ENCODE data around the gene YARS1. TPM values are rescaled to one million over a fixed set of nuclear protein-coding genes. Genes with fewer than 3 reads are reported as not detected.
"Not testable (repeated sequence)": the region's sequence is repeated elsewhere in the genome, so short reads cannot be mapped to it uniquely, and the experiment has no call there.

YARS1 gene
- polyA plus RNA-seq, 3 donors: 38.1 to 42.7 (median 39.8) TPM

DNA sequence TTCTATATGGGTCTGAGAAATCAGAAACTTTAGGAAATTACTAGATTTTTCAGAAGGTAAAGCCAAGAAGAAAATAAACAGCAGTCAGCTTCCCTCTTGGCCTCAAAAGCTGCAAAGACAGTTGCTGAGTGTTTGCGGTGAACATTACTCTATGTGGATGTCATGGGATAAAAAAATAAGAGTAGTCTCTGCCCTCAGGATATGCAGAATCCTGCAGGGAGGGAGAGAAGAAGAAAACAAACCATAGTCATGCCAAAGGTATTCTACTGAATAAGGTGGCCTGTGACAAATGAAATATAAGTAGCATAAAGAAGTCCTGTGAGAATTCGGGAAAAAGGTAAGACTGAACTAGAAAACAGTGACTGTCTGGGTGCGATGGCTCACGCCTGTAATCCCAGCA, 19.0 kb downstream of the YARS1 start:
- H3K27me3 Mint-ChIP-seq (ENCODE audit: low read depth in 3 of 3): no peaks in the 10 kb centered on the region
- Histone ChIP-seq H2AFZ (ENCODE audit: insufficient read depth, low read depth, low read length, poor library complexity, severe bottlenecking) (no peak overlapping the region), H3K27me3 (ENCODE audit: control insufficient read depth in 2 of 2, insufficient read depth in 2 of 2, low read length in 2 of 2) (no peaks in the 10 kb centered on the region), H3K36me3 (replicated peaks in 1 of 2; ENCODE audit: control insufficient read depth in 1 of 2, insufficient read depth in 2 of 2, low read length in 2 of 2) (peaks cover 54 to 85% of the 10 kb centered on the region in 2 donors), H3K4me1 (ENCODE audit: control insufficient read depth in 1 of 2, insufficient read depth in 2 of 2, low read length in 2 of 2) (no peaks in the 10 kb centered on the region), H3K4me3 (replicated peaks in 1 of 3; ENCODE audit: low read depth in 2 of 3, low read length in 3 of 3) (no peak overlapping the region), H3K79me2 (ENCODE audit: insufficient read depth, low read length) (no peaks in the 10 kb centered on the region), H4K20me1 (ENCODE audit: insufficient read depth, low read length) (no peaks in the 10 kb centered on the region), H3K9me3 (replicated peaks in 1 of 2; ENCODE audit: control insufficient read depth in 1 of 2, insufficient read depth in 1 of 2, low read length in 2 of 2) (no peaks in the 10 kb centered on the region), H3K4me2 (replicated peaks; ENCODE audit: extremely low read depth, low read length, poor library complexity, severe bottlenecking) (no peak overlapping the region), H3K9ac (ENCODE audit: insufficient read depth, low read length, poor library complexity, severe bottlenecking) (no peak overlapping the region), H3K27ac (ENCODE audit: low read depth in 1 of 2, low read length in 2 of 2) (no peak overlapping the region)
- DNase-seq: no peak
- H3K36me3 Mint-ChIP-seq: peaks cover 49 to 82% of the 10 kb centered on the region in 2 donors
- no peak overlapping the region for H3K4me3 Mint-ChIP-seq
- H3K4me1 Mint-ChIP-seq: no peaks in the 10 kb centered on the region
- H3K27ac Mint-ChIP-seq: peak overlapping the region in 1 of 7 donors; percentile 63
- intact Hi-C loops (cut with micrococcal nuclease): no loop called here
- TF ChIP-seq, protein P1, sequence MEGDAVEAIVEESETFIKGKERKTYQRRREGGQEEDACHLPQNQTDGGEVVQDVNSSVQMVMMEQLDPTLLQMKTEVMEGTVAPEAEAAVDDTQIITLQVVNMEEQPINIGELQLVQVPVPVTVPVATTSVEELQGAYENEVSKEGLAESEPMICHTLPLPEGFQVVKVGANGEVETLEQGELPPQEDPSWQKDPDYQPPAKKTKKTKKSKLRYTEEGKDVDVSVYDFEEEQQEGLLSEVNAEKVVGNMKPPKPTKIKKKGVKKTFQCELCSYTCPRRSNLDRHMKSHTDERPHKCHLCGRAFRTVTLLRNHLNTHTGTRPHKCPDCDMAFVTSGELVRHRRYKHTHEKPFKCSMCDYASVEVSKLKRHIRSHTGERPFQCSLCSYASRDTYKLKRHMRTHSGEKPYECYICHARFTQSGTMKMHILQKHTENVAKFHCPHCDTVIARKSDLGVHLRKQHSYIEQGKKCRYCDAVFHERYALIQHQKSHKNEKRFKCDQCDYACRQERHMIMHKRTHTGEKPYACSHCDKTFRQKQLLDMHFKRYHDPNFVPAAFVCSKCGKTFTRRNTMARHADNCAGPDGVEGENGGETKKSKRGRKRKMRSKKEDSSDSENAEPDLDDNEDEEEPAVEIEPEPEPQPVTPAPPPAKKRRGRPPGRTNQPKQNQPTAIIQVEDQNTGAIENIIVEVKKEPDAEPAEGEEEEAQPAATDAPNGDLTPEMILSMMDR (IDR thresholded peaks at IDR 0.05): no peak
- WGBS (ENCODE audit: insufficient coverage): 100% methylated on average over 2 of the region's 4 CpGs
- H3K9me3 Mint-ChIP-seq: no peaks in the 10 kb centered on the region

DNA sequence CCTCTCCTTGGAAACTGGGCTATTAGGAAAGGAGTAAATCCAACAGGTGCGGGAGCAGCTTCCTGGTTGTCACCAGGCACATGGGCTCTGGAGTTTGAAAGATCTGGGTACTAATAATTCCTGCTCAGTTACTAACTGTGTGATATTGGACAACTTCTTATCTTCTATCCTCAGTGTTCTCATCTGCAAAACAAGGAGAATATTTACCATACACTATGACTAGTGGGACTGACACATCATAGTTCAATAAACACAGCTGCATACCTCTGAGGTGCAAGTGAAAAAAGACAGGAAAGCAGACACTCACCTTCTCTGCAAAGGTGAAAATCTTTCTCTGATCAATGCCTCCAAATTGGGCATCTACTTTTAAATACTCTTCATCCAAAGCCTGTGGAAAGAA, 19.7 kb downstream of the YARS1 start:
- Histone ChIP-seq H3K9me3 (replicated peaks in 1 of 2; ENCODE audit: control insufficient read depth in 1 of 2, insufficient read depth in 1 of 2, low read length in 2 of 2) (no peaks in the 10 kb centered on the region), H3K27ac (ENCODE audit: low read depth in 1 of 2, low read length in 2 of 2) (no peak overlapping the region), H4K20me1 (ENCODE audit: insufficient read depth, low read length) (no peaks in the 10 kb centered on the region), H3K79me2 (ENCODE audit: insufficient read depth, low read length) (no peaks in the 10 kb centered on the region), H3K36me3 (replicated peaks in 1 of 2; ENCODE audit: control insufficient read depth in 1 of 2, insufficient read depth in 2 of 2, low read length in 2 of 2) (peaks cover 50 to 82% of the 10 kb centered on the region in 2 donors), H3K27me3 (ENCODE audit: control insufficient read depth in 2 of 2, insufficient read depth in 2 of 2, low read length in 2 of 2) (no peaks in the 10 kb centered on the region), H2AFZ (ENCODE audit: insufficient read depth, low read depth, low read length, poor library complexity, severe bottlenecking) (no peak overlapping the region), H3K4me3 (replicated peaks in 1 of 3; ENCODE audit: low read depth in 2 of 3, low read length in 3 of 3) (no peak overlapping the region), H3K9ac (ENCODE audit: insufficient read depth, low read length, poor library complexity, severe bottlenecking) (no peak overlapping the region), H3K4me1 (ENCODE audit: control insufficient read depth in 1 of 2, insufficient read depth in 2 of 2, low read length in 2 of 2) (no peaks in the 10 kb centered on the region), H3K4me2 (replicated peaks; ENCODE audit: extremely low read depth, low read length, poor library complexity, severe bottlenecking) (no peak overlapping the region)
- H3K4me3 Mint-ChIP-seq: no peak overlapping the region
- H3K4me1 Mint-ChIP-seq: no peaks in the 10 kb centered on the region
- H3K9me3 Mint-ChIP-seq: no peaks in the 10 kb centered on the region
- WGBS (ENCODE audit: insufficient coverage): no CpG with 5 or more reads among the region's 1 CpG
- DNase-seq: no peak
- H3K27me3 Mint-ChIP-seq (ENCODE audit: low read depth in 3 of 3): no peaks in the 10 kb centered on the region
- TF ChIP-seq, protein P1 (IDR thresholded peaks at IDR 0.05): no peak
- peak overlapping the region in 4 of 7 donors; percentile 4 to 42 (median 26) for H3K27ac Mint-ChIP-seq
- peaks cover 51 to 82% of the 10 kb centered on the region in 2 donors for H3K36me3 Mint-ChIP-seq
- intact Hi-C loops (cut with micrococcal nuclease): no loop called here

DNA sequence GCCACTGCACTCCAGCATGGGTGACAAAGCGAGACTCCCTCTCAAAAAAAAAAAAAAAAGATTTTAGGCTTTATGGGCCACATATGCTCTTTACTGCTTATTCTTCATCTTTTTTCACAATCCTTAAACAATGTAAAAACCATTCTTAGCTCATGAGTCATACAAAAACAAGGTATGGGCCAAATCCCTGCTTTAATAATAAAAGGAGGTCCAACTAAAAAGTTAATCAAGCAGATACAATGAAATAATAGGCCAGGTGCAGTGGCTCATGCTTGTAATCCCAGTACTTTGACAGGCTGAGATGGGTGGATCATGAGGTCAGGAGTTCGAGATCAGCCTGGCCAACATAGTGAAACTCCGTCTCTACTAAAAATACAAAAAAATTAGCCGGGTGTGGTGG, 21.4 kb downstream of the YARS1 start:
- intact Hi-C loops (cut with micrococcal nuclease): not testable (repeated sequence)

More for the DNA sequence above, 21.4 kb downstream of the YARS1 start:
- not testable (repeated sequence) for H3K4me3 Mint-ChIP-seq; H3K9me3 Mint-ChIP-seq; H2AFZ ChIP-seq (ENCODE audit: insufficient read depth, low read depth, low read length, poor library complexity, severe bottlenecking); H3K9me3 ChIP-seq (replicated peaks in 1 of 2; ENCODE audit: control insufficient read depth in 1 of 2, insufficient read depth in 1 of 2, low read length in 2 of 2); H4K20me1 ChIP-seq (ENCODE audit: insufficient read depth, low read length); H3K4me1 ChIP-seq (ENCODE audit: control insufficient read depth in 1 of 2, insufficient read depth in 2 of 2, low read length in 2 of 2); H3K4me1 Mint-ChIP-seq; H3K4me3 ChIP-seq (replicated peaks in 1 of 3; ENCODE audit: low read depth in 2 of 3, low read length in 3 of 3); H3K27me3 ChIP-seq (ENCODE audit: control insufficient read depth in 2 of 2, insufficient read depth in 2 of 2, low read length in 2 of 2); H3K27ac Mint-ChIP-seq; H3K9ac ChIP-seq (ENCODE audit: insufficient read depth, low read length, poor library complexity, severe bottlenecking); H3K27me3 Mint-ChIP-seq (ENCODE audit: low read depth in 3 of 3); H3K79me2 ChIP-seq (ENCODE audit: insufficient read depth, low read length); H3K27ac ChIP-seq (ENCODE audit: low read depth in 1 of 2, low read length in 2 of 2); DNase-seq; H3K4me2 ChIP-seq (replicated peaks; ENCODE audit: extremely low read depth, low read length, poor library complexity, severe bottlenecking)
- WGBS (ENCODE audit: insufficient coverage): 100% methylated on average over 2 of the region's 4 CpGs
- peaks cover 53 to 83% of the 10 kb centered on the region in 2 donors for H3K36me3 Mint-ChIP-seq
- H3K36me3 ChIP-seq (replicated peaks in 1 of 2; ENCODE audit: control insufficient read depth in 1 of 2, insufficient read depth in 2 of 2, low read length in 2 of 2): peaks cover 57 to 85% of the 10 kb centered on the region in 2 donors

All from CD14-positive monocyte (primary cell).